Osteocyte (in vitro differentiated cells): Measurements from ENCODE around the gene ZBTB5. TPM values are rescaled to one million over a fixed set of nuclear protein-coding genes. Genes with fewer than 3 reads are reported as not detected.
"Not testable (repeated sequence)": the region's sequence is repeated elsewhere in the genome, so short reads cannot be mapped to it uniquely, and the experiment has no call there.

Source experiments
- DNase-seq: peaks from one replicate; pipeline ENCODE4 v3.0.0; 2021; ENCODE audit warnings: mixed read lengths; ENCODE audit not compliant: unreplicated experiment; ENCODE audit errors: extremely low spot score
- H3K27ac Mint-ChIP-seq: one replicate; pipeline ENCODE4 v1.8.0; 2021; ENCODE audit warnings: mild to moderate bottlenecking, mixed read lengths; ENCODE audit not compliant: unreplicated experiment
- H3K27me3 Mint-ChIP-seq: one replicate; pipeline ENCODE4 v1.8.0; 2021; ENCODE audit warnings: mixed read lengths; ENCODE audit not compliant: unreplicated experiment
- H3K36me3 Mint-ChIP-seq: one replicate; pipeline ENCODE4 v1.8.0; 2021; ENCODE audit warnings: mixed read lengths; ENCODE audit not compliant: unreplicated experiment
- H3K4me1 Mint-ChIP-seq: one replicate; pipeline ENCODE4 v1.8.0; 2021; ENCODE audit warnings: mixed read lengths; ENCODE audit not compliant: unreplicated experiment
- H3K4me3 Mint-ChIP-seq: one replicate; pipeline ENCODE4 v1.8.0; 2021; ENCODE audit warnings: mild to moderate bottlenecking, moderate library complexity, mixed read lengths; ENCODE audit not compliant: unreplicated experiment
- H3K9me3 Mint-ChIP-seq: one replicate; pipeline ENCODE4 v1.8.0; 2021; ENCODE audit warnings: mixed read lengths; ENCODE audit not compliant: unreplicated experiment
- total RNA-seq: library from RNA; stranded (reverse); gene quantifications from 2 replicates; pipeline ENCODE4 v1.2.1, GENCODE V29; 2021
- TF ChIP-seq, protein P1 (sequence below): fragments of 200-600 bp; sonication (generic); IDR thresholded peaks from 2 replicates; pipeline ENCODE4 v1.5.0; 2021; ENCODE audit warnings: antibody characterized with exemption, mild to moderate bottlenecking, moderate library complexity

ZBTB5 gene
- total RNA-seq, 1 donor from 2014 or later, result 16.3 TPM

DNA sequence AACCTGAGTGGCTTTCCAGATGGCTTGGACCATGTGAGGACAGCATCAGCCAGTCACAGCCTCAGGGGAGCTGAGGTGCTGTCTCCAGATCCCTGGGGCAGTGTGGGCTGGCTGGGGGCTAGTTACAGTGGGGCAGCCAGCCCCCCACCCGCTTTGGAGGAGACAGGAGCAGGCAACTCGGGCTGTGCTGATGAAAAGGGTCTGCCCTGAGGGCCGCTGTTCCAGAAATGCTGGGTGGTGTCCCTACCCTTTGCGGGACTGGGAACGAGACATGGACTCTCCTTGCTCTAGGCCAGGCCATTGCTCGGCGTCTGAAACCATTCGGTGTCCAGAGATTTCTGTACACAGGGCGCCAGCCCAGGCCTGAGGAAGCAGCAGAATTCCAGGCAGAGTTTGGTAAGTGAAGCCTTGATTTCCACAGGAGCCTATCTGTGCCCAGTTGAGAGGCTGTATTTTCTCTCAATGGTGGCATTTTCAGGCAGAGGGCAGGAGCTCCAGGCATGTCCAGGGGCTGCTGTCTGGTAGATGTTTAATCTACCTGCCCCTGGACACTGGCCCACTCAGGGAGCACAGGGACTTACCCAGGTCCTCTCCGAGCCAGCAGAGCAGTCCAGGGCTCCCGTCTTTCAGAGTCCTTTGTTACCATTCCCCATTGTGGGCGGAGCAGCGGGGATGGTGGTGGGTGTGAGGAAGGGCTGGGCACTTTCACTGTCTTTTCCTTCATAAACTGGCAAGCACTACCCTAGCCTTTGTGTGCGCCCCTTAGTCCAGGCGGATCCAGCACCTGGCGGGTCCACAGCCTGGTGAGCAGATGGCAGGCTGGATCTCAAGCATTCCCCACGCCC lies 35.6 kb downstream of the ZBTB5 start:
- Mint-ChIP-seq H3K36me3 (peaks cover 22% of the 10 kb centered on the region), H3K4me3 (no peak overlapping the region), H3K9me3 (no peaks in the 10 kb centered on the region), H3K27me3 (no peaks in the 10 kb centered on the region), H3K27ac (no peak overlapping the region), H3K4me1 (peaks cover 5% of the 10 kb centered on the region)
- DNase-seq, result no peak
- TF ChIP-seq, protein P1, sequence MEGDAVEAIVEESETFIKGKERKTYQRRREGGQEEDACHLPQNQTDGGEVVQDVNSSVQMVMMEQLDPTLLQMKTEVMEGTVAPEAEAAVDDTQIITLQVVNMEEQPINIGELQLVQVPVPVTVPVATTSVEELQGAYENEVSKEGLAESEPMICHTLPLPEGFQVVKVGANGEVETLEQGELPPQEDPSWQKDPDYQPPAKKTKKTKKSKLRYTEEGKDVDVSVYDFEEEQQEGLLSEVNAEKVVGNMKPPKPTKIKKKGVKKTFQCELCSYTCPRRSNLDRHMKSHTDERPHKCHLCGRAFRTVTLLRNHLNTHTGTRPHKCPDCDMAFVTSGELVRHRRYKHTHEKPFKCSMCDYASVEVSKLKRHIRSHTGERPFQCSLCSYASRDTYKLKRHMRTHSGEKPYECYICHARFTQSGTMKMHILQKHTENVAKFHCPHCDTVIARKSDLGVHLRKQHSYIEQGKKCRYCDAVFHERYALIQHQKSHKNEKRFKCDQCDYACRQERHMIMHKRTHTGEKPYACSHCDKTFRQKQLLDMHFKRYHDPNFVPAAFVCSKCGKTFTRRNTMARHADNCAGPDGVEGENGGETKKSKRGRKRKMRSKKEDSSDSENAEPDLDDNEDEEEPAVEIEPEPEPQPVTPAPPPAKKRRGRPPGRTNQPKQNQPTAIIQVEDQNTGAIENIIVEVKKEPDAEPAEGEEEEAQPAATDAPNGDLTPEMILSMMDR, result no peak

- TF ChIP-seq, protein P1, result no peak
- H3K36me3 Mint-ChIP-seq, result peaks cover 17% of the 10 kb centered on the region
- no peaks in the 10 kb centered on the region for H3K9me3 Mint-ChIP-seq
- H3K27ac Mint-ChIP-seq, result no peak overlapping the region
- no peaks in the 10 kb centered on the region for H3K27me3 Mint-ChIP-seq
- peaks cover 15% of the 10 kb centered on the region for H3K4me1 Mint-ChIP-seq
- no peak for DNase-seq
- no peak overlapping the region for H3K4me3 Mint-ChIP-seq
These were observed 36.9 kb downstream of the ZBTB5 start for GRCh38 chr9:37428345-37428744.

DNA sequence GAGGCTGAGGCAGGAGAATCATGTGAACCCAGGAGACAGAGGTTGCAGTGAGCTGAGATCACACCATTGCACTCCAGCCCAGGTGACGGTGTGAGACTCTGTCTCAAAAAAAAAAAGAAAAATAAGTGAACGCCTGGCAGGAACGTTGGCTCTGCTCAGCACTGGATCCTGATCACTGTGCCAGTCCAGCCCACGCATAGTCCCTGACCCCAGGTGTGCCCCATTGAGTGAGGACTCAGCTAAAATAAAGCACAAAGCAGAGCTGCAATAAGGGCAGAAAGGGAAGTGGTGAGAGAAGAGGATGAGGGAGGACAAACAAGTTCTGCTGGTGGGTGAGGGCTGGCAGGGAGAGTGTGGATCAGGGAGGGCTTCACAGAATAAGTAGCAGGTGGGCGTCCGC lies 38.4 kb downstream of the ZBTB5 start:
- DNase-seq, result no peak
- Mint-ChIP-seq H3K27me3 (no peaks in the 10 kb centered on the region), H3K4me1 (peaks cover 25% of the 10 kb centered on the region), H3K36me3 (peaks cover 17% of the 10 kb centered on the region), H3K27ac (no peak overlapping the region), H3K4me3 (no peak overlapping the region), H3K9me3 (no peaks in the 10 kb centered on the region)
- TF ChIP-seq, protein P1, result no peak

DNA sequence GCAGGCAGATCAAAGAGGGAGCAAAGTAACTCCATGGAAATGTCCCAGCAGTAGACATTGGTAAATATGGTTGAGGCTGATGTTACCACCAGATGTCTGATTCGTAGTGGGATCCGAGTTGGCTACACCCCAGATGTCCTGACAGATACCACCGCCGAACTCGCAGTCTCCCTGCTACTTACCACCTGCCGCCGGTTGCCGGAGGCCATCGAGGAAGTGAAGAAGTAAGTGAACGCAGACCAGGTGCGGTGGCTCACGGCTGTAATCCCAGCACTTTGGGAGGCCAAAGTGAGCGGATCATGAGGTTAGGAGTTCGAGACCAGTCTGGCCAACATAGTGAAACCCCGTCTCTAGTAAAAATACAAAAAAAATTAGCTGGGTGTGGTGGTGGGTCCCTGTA lies 38.8 kb downstream of the ZBTB5 start:
- H3K27ac Mint-ChIP-seq, DNase-seq, H3K4me3 Mint-ChIP-seq, H3K9me3 Mint-ChIP-seq, H3K27me3 Mint-ChIP-seq: not testable (repeated sequence)
- Mint-ChIP-seq H3K36me3 (peaks cover 17% of the 10 kb centered on the region), H3K4me1 (peaks cover 27% of the 10 kb centered on the region)

DNA sequence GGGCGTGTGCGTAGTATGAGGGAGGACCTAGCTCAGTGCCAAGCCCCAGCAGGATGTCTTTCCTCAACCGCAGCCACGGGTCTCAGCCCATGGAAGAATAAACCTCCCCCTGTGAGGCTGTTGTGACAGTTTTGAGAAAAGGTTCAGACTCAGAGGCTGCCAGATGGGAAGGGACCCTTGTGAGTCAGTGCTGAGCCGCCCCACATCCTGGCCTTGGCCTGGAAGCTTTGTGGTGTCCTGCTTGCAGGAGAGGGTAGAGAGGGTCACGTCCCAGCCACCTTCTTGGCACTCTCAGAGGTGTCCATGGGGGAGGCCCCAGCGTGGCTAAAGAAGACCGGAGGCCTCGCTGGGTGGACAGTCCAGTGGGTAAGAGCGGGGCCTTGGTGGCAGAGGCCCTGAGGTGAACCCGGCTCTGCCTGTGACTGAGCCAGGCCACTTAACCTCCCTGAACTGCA lies 39.9 kb downstream of the ZBTB5 start:
- peaks cover 27% of the 10 kb centered on the region for H3K4me1 Mint-ChIP-seq
- H3K27me3 Mint-ChIP-seq, result no peaks in the 10 kb centered on the region
- peaks cover 17% of the 10 kb centered on the region for H3K36me3 Mint-ChIP-seq
- H3K4me3 Mint-ChIP-seq, result no peak overlapping the region
- no peak overlapping the region for H3K27ac Mint-ChIP-seq
- H3K9me3 Mint-ChIP-seq, result no peaks in the 10 kb centered on the region
- TF ChIP-seq, protein P1, result no peak
- no peak for DNase-seq
